HCT116 (cell line): ENCODE data around the gene POLR3H. TPM values are rescaled to one million over a fixed set of nuclear protein-coding genes. Genes with fewer than 3 reads are reported as not detected.

Source experiments
- ATAC-seq: fragments of 200-7000 bp; cut with Tn5 transposase; 2 replicates; pipeline ENCODE4 v1.9.1; 2020; ENCODE audit warnings: mild to moderate bottlenecking, moderate library complexity
- BruUV-seq: library from RNA; stranded (reverse); fragments of 400-500 nt; replicated peaks from 2 replicates; lab custom pipeline; 2021; lab: Mats Ljungman, UMichigan
- CTCF ChIA-PET: fragments of 300-600 bp; sonication (Branson Sonifier 250); formaldehyde crosslinking; loops from one replicate; lab custom pipeline; 2021; ENCODE audit warnings: antibody characterized with exemption; lab: Charles Lee
- POLR2A ChIA-PET: fragments of 300-600, 350-600 bp; sonication (Branson Sonifier 250); formaldehyde crosslinking; loops from one replicate; lab custom pipeline; 2021; ENCODE audit warnings: antibody characterized with exemption; lab: Charles Lee
- RAD21 ChIA-PET, 2 experiments: fragments of 300-600 bp; sonication (Branson Sonifier 250); formaldehyde crosslinking; loops; one replicate each; lab custom pipeline; 2023; ENCODE audit warnings: low total read pairs in 2 of 2; ENCODE audit not compliant: uncharacterized antibody in 2 of 2, unreplicated experiment in 2 of 2, low non-redundant PET in 1 of 2; lab: Charles Lee
- DNase-seq: peaks from one replicate; pipeline ENCODE4 v3.0.0-alpha.2; 2010; ENCODE audit warnings: low read depth, low spot score
- H2AFZ ChIP-seq: fragments of 200-600 bp; shearing (Covaris generic), sonication (generic); 2 replicates; pipeline ENCODE4 v1.6.1; 2017; ENCODE audit warnings: low read depth, mixed run types, mixed read lengths, antibody characterized with exemption, low read length; ENCODE audit not compliant: poor library complexity, severe bottlenecking
- H3K27ac ChIP-seq: 2 replicates; pipeline ENCODE4 v1.5.1; 2012; ENCODE audit warnings: low read depth, low read length
- H3K27me3 ChIP-seq: fragments of 200-600 bp; sonication (generic); 2 replicates; pipeline ENCODE4 v1.6.1; 2016; ENCODE audit warnings: mixed run types, low read length, mixed read lengths; ENCODE audit not compliant: insufficient read depth
- H3K36me3 ChIP-seq, 2 experiments: fragments of 200-500 bp in 1 of 2; fragments of 200-600 bp in 1 of 2; sonication (Bioruptor generic) in 1 of 2; sonication (generic) in 1 of 2; 2 replicates each; pipeline versions ENCODE4 v1.5.1 to v1.6.1; 2014 to 2016; ENCODE audit warnings: low read length in 2 of 2, inconsistent platforms in 1 of 2, mixed read lengths in 1 of 2, mixed run types in 1 of 2; ENCODE audit not compliant: insufficient read depth in 2 of 2, control insufficient read depth in 1 of 2
- H3K4me1 ChIP-seq, 2 experiments: fragments of 200-600 bp in 1 of 2; sonication (generic) in 1 of 2; 2 replicates each; pipeline versions ENCODE4 v1.5.1 to v1.6.1; 2012 to 2017; ENCODE audit warnings: low read length in 2 of 2, inconsistent platforms in 1 of 2, mild to moderate bottlenecking in 1 of 2, mixed read lengths in 1 of 2, mixed run types in 1 of 2, moderate library complexity in 1 of 2; ENCODE audit not compliant: insufficient read depth in 2 of 2, control insufficient read depth in 1 of 2
- H3K4me2 ChIP-seq: fragments of 200-600 bp; sonication (generic); 2 replicates; pipeline ENCODE4 v1.6.1; 2017; ENCODE audit warnings: mixed run types, low read length, mixed read lengths
- H3K4me3 ChIP-seq, 2 experiments: fragments of 200-600 bp in 1 of 2; sonication (generic) in 1 of 2; replicated peaks in 1 of 2; 2 replicates each; pipeline ENCODE4 v1.5.1; 2011 to 2016; ENCODE audit warnings: low read length in 2 of 2, control low read depth in 1 of 2, low read depth in 1 of 2, mild to moderate bottlenecking in 1 of 2, mixed read lengths in 1 of 2, mixed run types in 1 of 2
- H3K79me2 ChIP-seq: fragments of 200-600 bp; sonication (generic); 2 replicates; pipeline ENCODE4 v1.6.1; 2017; ENCODE audit warnings: mild to moderate bottlenecking, mixed run types, low read length, moderate library complexity, mixed read lengths; ENCODE audit not compliant: insufficient read depth
- H3K9ac ChIP-seq: fragments of 200-600 bp; sonication (generic); 2 replicates; pipeline ENCODE4 v1.6.1; 2016; ENCODE audit warnings: low read length, mixed read lengths
- H3K9me2 ChIP-seq: fragments of 200-600 bp; sonication (generic), shearing (Covaris generic); 2 replicates; pipeline ENCODE4 v1.6.1; 2017; ENCODE audit warnings: mixed run types, mild to moderate bottlenecking, moderate library complexity; ENCODE audit not compliant: insufficient read depth
- H3K9me3 ChIP-seq, 2 experiments: fragments of 200-500 bp in 1 of 2; fragments of 200-600 bp in 1 of 2; sonication (Bioruptor generic) in 1 of 2; sonication (generic) in 1 of 2; 2 replicates each; pipeline ENCODE4 v1.6.1; 2014 to 2017; ENCODE audit warnings: low read length in 2 of 2, mixed read lengths in 2 of 2, inconsistent platforms in 1 of 2, low read depth in 1 of 2, mild to moderate bottlenecking in 1 of 2, mixed run types in 1 of 2, moderate library complexity in 1 of 2; ENCODE audit not compliant: control insufficient read depth in 1 of 2, insufficient read depth in 1 of 2
- H4K20me1 ChIP-seq: fragments of 200-600 bp; sonication (generic), shearing (Covaris generic); 2 replicates; pipeline ENCODE4 v1.6.1; 2017; ENCODE audit warnings: mixed run types, mild to moderate bottlenecking, moderate library complexity; ENCODE audit not compliant: insufficient read depth
- CBX3 ChIP-seq: IDR thresholded peaks from 2 replicates; pipeline ENCODE4 v1.6.1; 2012; ENCODE audit warnings: low read depth
- ELF1 ChIP-seq: IDR thresholded peaks from 2 replicates; pipeline ENCODE4 v1.6.1; 2012; ENCODE audit warnings: low read depth, borderline replicate concordance
- EZH2 ChIP-seq: fragments of 200-600 bp; sonication (generic); IDR thresholded peaks from 2 replicates; pipeline ENCODE4 v1.6.1; 2017; ENCODE audit warnings: antibody characterized with exemption, mixed run types
- EZH2phosphoT487 ChIP-seq: fragments of 200-600 bp; IDR thresholded peaks from 2 replicates; pipeline ENCODE4 v1.6.1; 2018; ENCODE audit warnings: antibody characterized with exemption, borderline replicate concordance
- POLR2A ChIP-seq: IDR thresholded peaks from 2 replicates; pipeline ENCODE4 v1.7.0; 2011; ENCODE audit warnings: borderline replicate concordance; ENCODE audit not compliant: insufficient read depth, insufficient read length; ENCODE audit errors: extremely low read depth
- SIN3A ChIP-seq: IDR thresholded peaks from 2 replicates; pipeline ENCODE4 v1.6.1; 2012; ENCODE audit warnings: low read depth
- SP1 ChIP-seq: IDR thresholded peaks from 2 replicates; pipeline ENCODE4 v1.6.1; 2012; ENCODE audit warnings: low read depth
- ZFX ChIP-seq: fragments of 450-650 bp; IDR thresholded peaks from 2 replicates; pipeline ENCODE4 v1.6.1; 2017
- intact Hi-C: fragments of 100-400 bp; cut with micrococcal nuclease; formaldehyde crosslinking; loops from 2 replicates; pipeline ENCODE4 v1.10.0; 2022
- total RNA-seq: library from RNA; stranded (reverse); gene quantifications from one replicate; pipeline ENCODE4 v1.2.1, GENCODE V29; 2021; ENCODE audit not compliant: unreplicated experiment

Gene POLR3H
- total RNA-seq, 1 experiment from 2014 or later: 62.1 TPM

DNA sequence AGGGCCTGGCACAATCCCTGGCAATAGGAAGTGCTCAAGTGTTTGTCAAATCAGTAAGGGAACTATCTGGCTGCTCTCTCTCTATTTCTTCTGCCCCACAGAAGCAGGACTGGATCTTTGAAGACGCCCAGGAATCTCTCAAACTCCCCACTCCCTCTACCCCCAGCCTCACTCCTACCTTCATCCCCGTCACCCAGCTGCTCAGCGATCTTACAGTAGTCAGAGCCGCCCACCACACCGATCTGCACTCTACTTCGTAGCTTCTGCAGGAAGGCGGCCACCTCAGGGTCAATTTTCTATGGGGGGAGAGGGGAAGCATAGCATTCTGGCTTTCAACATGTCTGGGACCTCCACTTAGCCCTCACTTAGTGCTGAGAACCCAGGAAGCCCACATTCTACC lies 41.6 kb upstream of the POLR3H start:
- Histone ChIP-seq H4K20me1 (no peaks in the 10 kb centered on the region), H3K9me3 (no peaks in the 10 kb centered on the region), H3K4me3 (no peak overlapping the region), H2AFZ (no peak overlapping the region), H3K27ac (no peak overlapping the region), H3K4me2 (no peak overlapping the region), H3K79me2 (peaks cover 11% of the 10 kb centered on the region; the same call in 1 of the 2 replicates), H3K9ac (no peak overlapping the region), H3K36me3 (no peaks in the 10 kb centered on the region), H3K9me2 (no peaks in the 10 kb centered on the region), H3K27me3 (no peaks in the 10 kb centered on the region), H3K4me1 (peaks cover 16 to 21% of the 10 kb centered on the region in 2 experiments; a peak in 3 of 4 replicates)
- no peak for ATAC-seq
- intact Hi-C loops: no loop called here
- POLR2A ChIA-PET: no interaction called here
- no peak for TF ChIP-seq CBX3
- TF ChIP-seq ZFX: no peak
- RAD21 ChIA-PET: no interaction called here
- no peak for DNase-seq
- CTCF ChIA-PET: no interaction called here
- BruUV-seq: no TSS peak

GRCh38 chr22:41584881-41585280 lies 40.6 kb upstream of the POLR3H start:
- no peaks in the 10 kb centered on the region for H3K27me3 ChIP-seq
- H4K20me1 ChIP-seq: no peaks in the 10 kb centered on the region
- H3K4me1 ChIP-seq: peaks cover 13 to 18% of the 10 kb centered on the region in 2 experiments; a peak in 3 of 4 replicates
- ChIA-PET POLR2A (no interaction called here), CTCF (no interaction called here), RAD21 (no interaction called here)
- no peak for DNase-seq
- no TSS peak for BruUV-seq
- no peak overlapping the region for H3K4me2 ChIP-seq
- no peaks in the 10 kb centered on the region for H3K9me3 ChIP-seq
- no peaks in the 10 kb centered on the region for H3K9me2 ChIP-seq
- H2AFZ ChIP-seq: no peak overlapping the region
- H3K79me2 ChIP-seq: peaks cover 11% of the 10 kb centered on the region; the same call in 1 of the 2 replicates
- no peak overlapping the region for H3K27ac ChIP-seq
- TF ChIP-seq SIN3A: no peak
- H3K9ac ChIP-seq: no peak overlapping the region
- H3K36me3 ChIP-seq: no peaks in the 10 kb centered on the region
- ATAC-seq: no peak
- H3K4me3 ChIP-seq: no peak overlapping the region
- intact Hi-C loops: no loop called here

- no peak for ATAC-seq
- no peak overlapping the region for H3K4me2 ChIP-seq
- no peak for TF ChIP-seq SP1
- no peak for TF ChIP-seq EZH2
- TF ChIP-seq ZFX: no peak
- no peak for TF ChIP-seq EZH2phosphoT487
- no peak for TF ChIP-seq POLR2A
- TF ChIP-seq ELF1: no peak
- intact Hi-C loops: no loop called here
- H3K4me3 ChIP-seq: no peak overlapping the region
- RAD21 ChIA-PET: no interaction called here
- H3K27me3 ChIP-seq: no peaks in the 10 kb centered on the region
- 0 out of 4 replicates have a peak, but pooled peaks cover under 1 to 2% of the 10 kb centered on the region in 2 experiments for H3K36me3 ChIP-seq
- no peaks in the 10 kb centered on the region for H3K79me2 ChIP-seq
- peaks cover 2 to 3% of the 10 kb centered on the region in 2 experiments; a peak in 2 of 4 replicates for H3K4me1 ChIP-seq
- no peak overlapping the region for H2AFZ ChIP-seq
- POLR2A ChIA-PET: no interaction called here
- no peak overlapping the region for H3K9ac ChIP-seq
- DNase-seq: no peak
- no TSS peak for BruUV-seq
- no peaks in the 10 kb centered on the region for H3K9me2 ChIP-seq
- no peak overlapping the region for H3K27ac ChIP-seq
- no peaks in the 10 kb centered on the region for H4K20me1 ChIP-seq
- CTCF ChIA-PET: no interaction called here
- no peaks in the 10 kb centered on the region for H3K9me3 ChIP-seq
Observed at GRCh38 chr22:41582694-41583093, 38.4 kb upstream of the POLR3H start.
